NCI-H1092 treated with DMSO at 0.1 percent for 48 hours (cell line): ENCODE data around the gene ZNF714.
"Not testable (repeated sequence)": the region's sequence is repeated elsewhere in the genome, so short reads cannot be mapped to it uniquely, and the experiment has no call there.

ENCODE experiments used
- DNase-seq: peaks from one replicate; lab custom pipeline; 2025; lab: John Stamatoyannopoulos, UW

The ZNF714 gene

DNA sequence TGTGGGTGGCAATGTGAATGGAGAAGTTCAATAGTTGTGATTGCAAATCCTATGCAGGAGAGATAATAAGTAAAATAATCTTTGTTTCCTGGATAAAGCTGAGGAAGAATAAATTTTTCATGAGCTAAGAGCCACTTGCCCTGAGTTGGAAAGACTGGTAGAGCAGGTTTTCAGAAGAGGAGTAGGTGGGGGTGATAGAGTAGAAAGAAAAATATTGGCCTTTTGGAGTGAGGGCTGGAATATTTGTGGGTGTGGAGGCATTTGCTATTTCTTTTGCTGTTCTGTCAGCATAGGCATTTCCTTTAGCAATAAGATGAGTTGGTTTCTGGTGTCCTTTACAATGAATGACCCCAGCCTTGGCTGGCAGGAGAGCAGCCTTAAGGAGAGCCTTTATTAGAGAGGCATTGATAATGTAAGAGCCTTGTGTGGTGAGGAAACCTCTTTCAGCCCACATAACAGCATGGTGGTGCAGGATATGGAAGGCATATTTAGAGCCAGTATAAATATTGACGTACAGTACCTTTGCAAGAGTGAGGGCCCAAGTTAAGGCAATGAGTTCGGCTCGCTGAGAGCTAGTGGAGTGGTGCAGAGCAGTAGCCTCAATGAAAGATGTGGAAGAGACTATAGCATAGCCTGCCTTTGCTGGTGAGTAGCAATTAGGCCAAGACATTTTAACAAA, 48.2 kb downstream of the ZNF714 start:
- no peak for DNase-seq

DNA sequence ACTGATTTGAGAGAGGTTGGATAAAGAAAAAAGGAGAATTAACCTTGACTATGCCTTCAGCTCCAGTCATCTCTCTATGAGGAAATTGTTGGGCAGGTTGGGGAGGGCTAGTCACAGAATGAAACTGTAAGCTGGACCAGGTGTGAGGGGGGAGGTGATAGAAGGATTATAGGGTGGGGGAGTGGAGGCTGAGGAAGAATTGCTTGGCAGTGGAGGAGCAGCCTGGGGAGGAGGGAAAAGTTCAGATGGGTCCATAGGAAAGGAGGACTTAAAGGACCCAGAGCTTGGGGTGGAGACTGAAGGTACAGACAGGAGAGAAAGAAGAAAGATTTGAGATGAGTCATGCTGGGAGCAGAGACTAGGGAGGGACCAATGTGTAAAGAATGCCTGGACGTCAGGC, 51.6 kb downstream of the ZNF714 start:
- no peak for DNase-seq

DNA sequence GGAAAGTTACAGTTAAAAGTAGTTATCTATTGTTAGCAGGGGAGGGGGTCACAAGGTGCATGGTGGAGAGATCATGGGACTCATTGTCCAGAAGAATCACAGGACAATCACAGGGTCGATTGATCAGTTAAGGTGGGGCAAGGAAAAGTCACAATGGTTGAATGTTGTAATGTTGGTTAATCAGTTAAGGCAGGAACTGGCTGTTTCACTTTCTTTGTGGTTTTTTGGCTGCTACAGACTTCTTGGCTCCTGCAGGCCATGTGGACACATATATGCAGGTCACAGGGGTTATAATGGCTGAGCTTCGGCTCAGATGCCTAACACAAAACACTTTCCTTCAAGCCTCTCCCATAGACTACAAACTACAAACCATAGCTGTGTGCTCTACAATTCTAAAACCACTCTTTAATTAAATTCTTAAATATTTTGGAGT, 52.9 kb downstream of the ZNF714 start:
- DNase-seq = no peak

DNA sequence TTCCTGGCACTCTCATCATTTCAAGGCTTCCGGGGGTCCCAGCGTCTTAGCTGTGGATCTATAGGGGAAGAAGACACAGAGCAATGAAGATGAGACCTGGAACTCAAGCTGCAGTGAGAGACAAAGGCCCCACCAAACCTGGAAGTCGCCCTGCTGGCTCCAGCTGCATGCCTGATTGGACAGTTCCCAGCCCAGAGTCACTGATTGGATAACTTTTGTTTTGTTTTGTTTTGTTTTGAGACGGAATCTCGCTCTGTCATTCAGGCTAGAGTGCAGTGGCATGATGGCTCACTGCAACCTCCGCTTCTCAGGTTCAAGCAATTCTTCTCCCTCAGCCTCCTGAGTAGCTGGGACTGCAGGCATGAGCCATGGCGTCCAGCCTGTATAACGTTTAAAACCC, 53.4 kb downstream of the ZNF714 start:
- DNase-seq = no peak

DNA sequence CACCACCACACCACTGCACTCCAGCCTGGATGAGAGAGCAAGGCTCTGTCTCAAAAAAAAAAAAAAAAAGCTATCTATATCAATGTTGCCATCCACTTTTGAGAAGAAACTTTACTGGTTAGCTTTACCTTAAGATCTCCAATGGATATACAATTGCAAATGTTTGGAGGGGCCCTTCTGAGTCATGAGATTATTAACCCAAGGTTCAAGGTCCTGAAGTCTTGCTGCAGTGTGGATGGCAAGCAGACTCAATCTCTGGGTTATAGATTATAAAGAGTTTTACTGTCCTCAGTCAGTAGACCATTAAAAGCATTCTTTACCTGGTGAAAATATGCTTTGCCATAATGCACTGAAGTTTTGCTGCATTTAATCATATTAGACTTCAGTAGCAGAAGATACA, 56.1 kb downstream of the ZNF714 start:
- no peak for DNase-seq

DNA sequence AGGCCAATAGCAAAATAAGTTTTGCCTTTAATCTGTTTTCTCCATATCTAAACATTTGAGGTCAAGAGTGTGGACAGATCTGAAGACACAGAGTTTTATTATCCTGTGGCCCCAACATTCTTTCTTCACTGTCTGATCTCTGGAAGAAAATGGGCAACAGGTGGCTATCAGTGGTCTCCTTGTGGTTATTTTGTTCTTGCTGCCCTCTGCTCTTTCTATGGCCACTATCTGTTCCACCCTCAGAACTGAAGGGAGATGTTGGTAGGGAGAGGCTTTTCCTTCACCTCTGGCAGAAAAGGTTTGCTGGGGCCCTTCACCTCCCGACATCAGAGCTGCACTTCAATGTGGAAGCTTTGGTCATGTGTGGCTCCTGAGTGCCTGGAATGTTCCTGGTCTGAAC, 59.0 kb downstream of the ZNF714 start:
- not testable (repeated sequence) for DNase-seq

DNA sequence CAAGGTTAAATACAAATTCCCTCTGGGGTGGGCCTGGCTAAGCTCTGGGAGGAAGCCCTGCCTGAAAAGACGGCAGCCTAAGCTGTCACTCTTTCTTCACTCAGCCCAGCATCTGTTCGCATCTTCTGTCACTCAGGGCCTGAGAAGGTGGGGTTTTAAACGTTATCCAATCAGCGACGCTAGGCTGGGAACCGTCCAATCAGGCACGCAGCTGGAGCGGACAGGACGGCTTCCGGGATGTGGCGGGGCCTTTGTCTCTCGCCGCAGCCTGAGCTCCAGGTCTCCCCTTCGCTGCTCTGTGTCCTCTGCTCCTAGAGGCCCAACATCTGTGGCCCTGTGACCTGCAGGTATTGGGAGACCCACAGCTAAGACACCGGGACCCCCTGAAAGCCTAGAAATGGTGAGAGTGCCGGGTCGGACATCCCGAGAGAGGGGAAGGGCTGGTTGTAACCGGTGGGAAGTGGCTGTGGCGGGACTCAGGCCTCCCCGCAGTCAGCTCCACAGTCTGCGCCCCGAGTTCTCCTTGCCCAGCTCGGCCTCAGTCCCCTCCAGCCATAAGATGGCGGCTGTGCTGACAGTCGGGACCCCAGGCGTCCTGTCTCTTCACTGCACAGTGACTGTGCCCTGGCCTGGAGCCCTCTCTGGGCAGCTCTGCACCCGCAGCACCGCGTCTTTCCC, 59.9 kb downstream of the ZNF714 start, which contains the start of gene ZNF431:
Gene ZNF431, plus strand, starts transcription at position 254 of the 678 bp plus-strand sequence. Its CDS starts 144 bp downstream, at position 398.
- DNase-seq = peak; percentile 94

DNA sequence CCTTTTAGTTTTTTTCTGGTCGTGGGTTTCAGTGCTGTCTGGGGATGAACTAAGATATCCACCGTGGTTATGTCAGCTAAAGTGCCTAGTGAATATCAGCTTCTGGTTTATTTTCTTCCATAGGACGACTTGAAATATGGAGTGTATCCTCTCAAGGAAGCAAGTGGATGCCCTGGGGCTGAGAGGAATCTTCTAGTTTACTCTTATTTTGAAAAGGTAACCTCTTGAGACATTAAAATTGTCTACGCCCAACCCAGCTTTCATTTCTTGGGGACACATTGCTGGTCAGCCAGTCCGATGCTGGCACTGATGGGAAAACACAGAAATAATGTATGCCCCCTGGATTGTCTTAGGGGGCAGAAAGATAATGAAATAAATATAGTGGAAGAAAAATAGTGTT, 61.4 kb downstream of the ZNF714 start:
- DNase-seq = no peak

DNA sequence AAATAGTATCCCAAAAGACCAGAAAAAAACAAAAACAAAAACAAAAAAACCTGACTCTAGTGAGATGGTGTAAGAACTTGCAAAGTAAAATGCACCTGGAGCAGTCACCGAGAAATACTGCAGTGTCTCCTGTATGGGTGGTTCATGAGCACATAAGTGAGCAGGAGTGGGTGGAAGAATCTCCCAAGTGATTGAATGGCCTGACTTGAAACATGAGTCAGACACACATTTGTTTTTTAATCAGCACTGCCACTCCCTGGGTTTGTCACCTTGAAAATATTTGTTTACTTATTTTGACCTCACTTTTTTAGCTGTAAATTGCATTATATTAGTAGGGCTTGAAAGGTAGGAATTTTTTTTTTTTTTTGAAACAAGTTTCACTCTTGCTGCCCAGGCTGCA, 61.9 kb downstream of the ZNF714 start:
- no peak for DNase-seq

DNA sequence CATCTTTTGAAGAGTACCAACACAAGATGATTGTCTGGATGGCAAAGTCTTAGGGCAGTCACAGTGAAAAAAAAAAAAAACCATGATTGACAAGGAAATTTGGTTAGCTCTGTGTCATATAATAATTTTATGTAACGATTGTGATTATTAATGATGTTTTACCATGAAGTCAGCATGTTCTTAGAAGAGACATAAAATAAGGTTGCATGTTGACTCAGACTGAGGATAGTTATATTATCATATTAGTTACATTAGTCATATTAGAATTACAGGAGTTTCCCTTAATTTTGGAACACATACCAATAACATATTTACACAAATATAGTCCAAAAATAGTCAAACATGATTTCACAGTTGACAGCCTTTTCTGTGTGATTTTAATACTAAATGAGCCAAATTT, 65.5 kb downstream of the ZNF714 start:
- DNase-seq = no peak

DNA sequence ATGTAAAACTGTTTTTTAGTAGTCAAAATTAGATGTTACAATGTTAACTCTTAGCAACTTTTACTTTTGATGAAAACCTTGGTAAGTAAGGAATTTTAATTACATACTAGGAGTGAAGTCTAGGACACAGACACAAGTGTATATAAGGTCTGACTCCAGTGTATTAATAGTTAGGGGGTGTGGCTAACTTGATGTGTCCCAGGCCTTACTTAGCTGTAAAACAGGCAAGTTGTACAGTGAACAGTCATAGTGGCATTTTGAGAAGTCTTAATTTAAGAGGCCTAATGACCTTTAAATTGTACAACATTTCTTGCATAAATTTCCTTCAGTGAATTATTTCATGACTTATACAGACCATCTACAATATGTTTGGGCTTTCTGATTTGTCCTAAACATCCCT, 66.7 kb downstream of the ZNF714 start:
- DNase-seq = no peak

DNA sequence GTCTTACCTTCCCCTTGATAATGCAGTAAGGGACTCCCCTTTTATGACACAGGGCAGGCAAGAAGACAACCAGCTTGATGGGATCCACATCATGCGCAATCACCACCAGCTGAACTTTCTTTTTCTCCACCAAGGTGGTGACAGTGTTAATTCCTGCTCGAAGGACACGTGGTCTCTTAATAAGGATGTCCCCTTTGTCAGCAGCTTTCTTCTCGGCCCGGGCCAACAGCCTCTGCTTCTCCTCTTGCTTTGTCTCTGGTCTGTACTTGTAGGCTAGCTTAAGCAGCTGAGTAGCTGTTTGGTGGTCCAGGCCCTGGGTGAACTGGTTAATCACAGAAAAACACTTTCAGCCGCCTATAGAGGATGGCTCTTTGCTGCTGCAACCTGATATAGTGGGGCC, 67.9 kb downstream of the ZNF714 start:
- DNase-seq = no peak

DNA sequence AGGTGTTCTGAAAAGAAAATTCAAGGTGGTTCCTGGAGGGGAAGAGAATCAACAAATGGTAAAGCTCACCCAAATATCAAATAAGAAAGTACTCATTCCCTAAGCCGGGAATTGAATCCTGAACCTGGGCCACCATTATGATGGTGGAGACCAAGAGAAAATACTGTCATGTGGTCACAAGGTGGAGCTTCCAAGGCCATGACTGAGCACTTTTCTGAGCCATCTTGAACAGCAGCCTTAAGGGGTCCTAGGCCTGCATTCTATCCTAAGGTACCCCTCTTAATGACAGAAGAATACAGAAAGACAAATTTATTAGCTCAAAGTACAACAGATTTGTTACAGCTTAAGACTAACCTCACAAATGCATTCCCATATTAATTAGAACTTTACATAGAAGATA, 69.5 kb downstream of the ZNF714 start:
- DNase-seq = no peak

DNA sequence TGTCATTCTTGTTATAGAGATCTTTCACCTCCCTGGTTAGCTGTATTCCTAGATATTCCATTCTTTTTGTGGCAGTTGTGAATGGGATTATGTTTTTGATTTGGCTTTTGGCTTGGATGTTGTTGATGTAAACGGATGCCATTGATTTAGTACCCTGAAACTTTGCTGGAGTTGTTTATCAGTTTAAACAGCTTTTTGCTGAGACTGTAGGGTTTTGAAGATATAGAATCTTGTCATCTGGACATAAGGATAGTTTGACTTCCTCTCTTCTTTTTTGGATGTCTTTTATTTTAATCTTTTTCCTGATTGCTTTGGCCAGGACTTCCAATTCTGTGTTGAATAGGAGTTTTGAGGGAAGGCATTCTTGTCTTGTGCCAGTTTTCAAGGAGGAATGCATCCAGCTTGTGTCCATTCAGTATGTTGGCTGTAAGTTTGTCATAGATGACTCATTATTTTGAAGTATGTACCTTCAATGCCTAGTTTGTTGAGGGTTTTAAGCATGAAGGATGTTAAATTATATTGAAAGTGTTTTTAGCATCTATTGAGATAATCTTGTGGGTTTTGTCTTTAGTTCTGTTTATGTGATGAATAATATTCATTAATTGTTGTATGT, 76.6 kb downstream of the ZNF714 start:
- DNase-seq = no peak

DNA sequence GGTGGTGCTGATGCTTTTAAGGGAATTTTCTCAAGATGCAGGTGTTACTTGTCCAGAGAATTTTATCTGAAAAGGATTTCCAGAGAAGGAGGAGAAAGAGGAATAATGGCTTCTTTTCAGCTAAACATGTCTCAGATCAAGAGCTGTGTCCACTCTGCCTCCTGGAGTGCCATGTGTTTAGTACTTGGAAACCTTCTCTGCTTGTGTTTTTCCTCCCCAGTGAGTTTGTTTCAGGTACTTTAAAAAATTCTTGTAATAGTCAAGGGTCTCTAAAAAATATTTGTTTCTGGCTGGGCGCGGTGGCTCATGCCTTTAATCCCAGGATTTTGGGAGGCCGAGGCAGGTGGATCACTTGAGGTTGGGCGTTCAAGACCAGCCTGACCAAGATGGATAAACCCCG, 82.5 kb downstream of the ZNF714 start:
- DNase-seq = no peak

DNA sequence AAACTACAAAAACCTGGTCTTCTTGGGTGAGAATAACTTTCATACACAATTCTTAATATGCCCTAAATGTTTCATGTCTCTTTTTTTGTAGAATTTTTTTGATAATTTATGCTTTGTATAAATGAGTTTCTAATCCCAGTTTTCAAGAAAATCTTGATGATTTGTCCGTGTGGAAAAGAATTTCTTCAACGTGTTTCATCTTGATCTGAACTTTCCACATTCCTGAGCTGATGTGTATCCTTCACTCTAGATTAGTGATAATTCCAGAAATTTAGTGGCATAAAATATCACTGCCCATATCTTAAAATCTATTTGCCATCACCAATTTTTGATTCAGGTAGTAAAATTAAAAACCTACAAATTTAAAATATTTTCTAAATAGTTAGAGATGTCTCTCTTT, 84.4 kb downstream of the ZNF714 start:
- no peak for DNase-seq
